Activated CD4-positive, alpha-beta T cell treated with anti-CD3 and anti-CD28 coated beads for 36 hours (primary cell): ENCODE measurements around the gene ZNF524. TPM values are rescaled to one million over a fixed set of nuclear protein-coding genes. Genes with fewer than 3 reads are reported as not detected.
A peak's percentile ranks its signal among the peaks of the same experiment; 100 is the strongest.

Experiments
- ATAC-seq: fragments of 200-7000 bp; cut with Tn5 transposase; one replicate; pipeline ENCODE4 v1.10.0; 2021; ENCODE audit warnings: mild to moderate bottlenecking, moderate library complexity
- CTCF ChIA-PET: fragments of 350-600 bp; sonication (Branson Sonifier 250); formaldehyde crosslinking; loops from one replicate; lab custom pipeline; 2021; ENCODE audit warnings: antibody characterized with exemption; lab: Charles Lee
- POLR2A ChIA-PET: fragments of 350-600 bp; sonication (Branson Sonifier 250); formaldehyde crosslinking; loops from one replicate; lab custom pipeline; 2021; ENCODE audit warnings: antibody characterized with exemption, inconsistent platforms; lab: Charles Lee
- DNase-seq: peaks from one replicate; pipeline ENCODE4 v3.0.0-alpha.2; 2020
- H3K27ac Mint-ChIP-seq: one replicate; pipeline ENCODE4 v1.8.0; 2021; ENCODE audit warnings: mixed read lengths
- H3K27me3 Mint-ChIP-seq: one replicate; pipeline ENCODE4 v1.8.0; 2021; ENCODE audit warnings: mixed read lengths
- H3K36me3 Mint-ChIP-seq: one replicate; pipeline ENCODE4 v1.8.0; 2021; ENCODE audit warnings: low read depth, mixed read lengths
- H3K4me1 Mint-ChIP-seq: one replicate; pipeline ENCODE4 v1.8.0; 2021; ENCODE audit warnings: mixed read lengths
- H3K4me3 Mint-ChIP-seq: one replicate; pipeline ENCODE4 v1.8.0; 2021; ENCODE audit warnings: mild to moderate bottlenecking, moderate library complexity, mixed read lengths
- H3K9me3 Mint-ChIP-seq: one replicate; pipeline ENCODE4 v1.8.0; 2021; ENCODE audit warnings: low read depth, mixed read lengths
- intact Hi-C, 2 experiments: fragments of 100-400 bp; cut with DNase I in 1 of 2; cut with micrococcal nuclease in 1 of 2; formaldehyde crosslinking; loops; one replicate each; pipeline versions ENCODE4 v1.14.2 to v1.15.1; 2022 to 2024; cut with DNase I, micrococcal nuclease
- total RNA-seq, 2 experiments: library from RNA; stranded (reverse); gene quantifications; one replicate each; pipeline ENCODE4 v1.2.3, GENCODE V29; 2021

ZNF524 gene
- total RNA-seq, 2 experiments from 2014 or later = 16.2 to 18.6 TPM

GRCh38 chr19:55621205-55621672, 21.2 kb downstream of the ZNF524 start:
- Mint-ChIP-seq H3K36me3 (peaks cover 26% of the 10 kb centered on the region), H3K9me3 (no peaks in the 10 kb centered on the region), H3K4me3 (no peak overlapping the region), H3K4me1 (peaks cover 45% of the 10 kb centered on the region), H3K27me3 (no peaks in the 10 kb centered on the region), H3K27ac (no peak overlapping the region)
- DNase-seq (no peak), ATAC-seq (no peak)
- POLR2A ChIA-PET = interaction anchor here (1.0 kb wide), 1 partner anchor 15 kb away, joined by 4 read pairs; no protein-coding TSS in a partner anchor
- CTCF ChIA-PET = interaction anchor here (0.8 to 2.4 kb wide), 3 partner anchors 15 to 501 kb away, joined by 3 to 18 read pairs (median 3); partner anchors contain the start of gene ZNF865
- intact Hi-C loops = loop anchor here in 1 of 2 experiments (2.0 kb wide), 1 partner anchor 14 kb away; no protein-coding TSS in a partner anchor

GRCh38 chr19:55621673-55622231, 21.7 kb downstream of the ZNF524 start:
- POLR2A ChIA-PET = no interaction called here
- CTCF ChIA-PET = interaction anchor here (1.5 to 2.4 kb wide), 2 partner anchors 10 to 15 kb away, joined by 4 to 18 read pairs; partner anchors contain the start of gene ZNF865

GRCh38 chr19:55622242-55622969, 22.3 kb downstream of the ZNF524 start:
- ChIA-PET CTCF (interaction anchor here (0.6 to 1.7 kb wide), 5 partner anchors 9 to 479 kb away, joined by 3 to 6 read pairs (median 5); no protein-coding TSS in a partner anchor), POLR2A (no interaction called here)
- intact Hi-C loops = no loop called here
- Mint-ChIP-seq H3K9me3 (no peaks in the 10 kb centered on the region), H3K4me3 (no peak overlapping the region), H3K4me1 (peaks cover 56% of the 10 kb centered on the region), H3K36me3 (peaks cover 17% of the 10 kb centered on the region), H3K27ac (no peak overlapping the region), H3K27me3 (no peaks in the 10 kb centered on the region)
- no peak for ATAC-seq
- no peak for DNase-seq

More at GRCh38 chr19:55621673-55622231, 21.7 kb downstream of the ZNF524 start:
- intact Hi-C loops = loop anchor here in 1 of 2 experiments (2.0 kb wide), 1 partner anchor 15 kb away; no protein-coding TSS in a partner anchor
- Mint-ChIP-seq H3K27ac (no peak overlapping the region), H3K36me3 (peaks cover 22% of the 10 kb centered on the region), H3K4me3 (no peak overlapping the region), H3K9me3 (no peaks in the 10 kb centered on the region), H3K4me1 (peaks cover 50% of the 10 kb centered on the region), H3K27me3 (no peaks in the 10 kb centered on the region)
- DNase-seq (no peak), ATAC-seq (no peak)

- no peak for ATAC-seq
- Mint-ChIP-seq H3K36me3 (peaks cover 14% of the 10 kb centered on the region), H3K27ac (no peak overlapping the region), H3K4me1 (peaks cover 56% of the 10 kb centered on the region), H3K27me3 (no peaks in the 10 kb centered on the region), H3K4me3 (no peak overlapping the region), H3K9me3 (no peaks in the 10 kb centered on the region)
- ChIA-PET CTCF (interaction anchor here (0.8 to 1.7 kb wide), 4 partner anchors 8 to 119 kb away, joined by 3 to 6 read pairs (median 4); no protein-coding TSS in a partner anchor), POLR2A (no interaction called here)
- no peak for DNase-seq
- intact Hi-C loops = no loop called here
These were observed 23.0 kb downstream of the ZNF524 start for GRCh38 chr19:55623130-55623529.

- Mint-ChIP-seq H3K9me3 (no peaks in the 10 kb centered on the region), H3K4me1 (peaks cover 56% of the 10 kb centered on the region), H3K4me3 (peak overlapping the region; percentile 79), H3K36me3 (peaks cover 13% of the 10 kb centered on the region), H3K27ac (no peak overlapping the region), H3K27me3 (no peaks in the 10 kb centered on the region)
- ChIA-PET CTCF (interaction anchor here (1.4 to 1.7 kb wide), 4 partner anchors 8 to 119 kb away, joined by 4 to 7 read pairs (median 6); no protein-coding TSS in a partner anchor), POLR2A (interaction anchor here (1.2 kb wide), 1 partner anchor 16 kb away, joined by 4 read pairs; no protein-coding TSS in a partner anchor)
- DNase-seq (no peak), ATAC-seq (no peak)
- intact Hi-C loops = no loop called here
These were observed 23.5 kb downstream of the ZNF524 start for GRCh38 chr19:55623561-55623960.

GRCh38 chr19:55624109-55625003, 24.3 kb downstream of the ZNF524 start, which contains the start of gene ZNF784:
Gene ZNF784, minus strand, starts transcription at chr19:55624566. Its CDS starts 5 bp downstream, at chr19:55624561.
- DNase-seq = peak; percentile 97
- POLR2A ChIA-PET = interaction anchor here (0.6 to 1.4 kb wide), 9 partner anchors 9 to 365 kb away, joined by 3 to 8 read pairs (median 4); partner anchors contain the start of genes FIZ1 and U2AF2
- peak within 1 kb of the TSS; percentile 79 for H3K4me3 Mint-ChIP-seq
- intact Hi-C loops = loop anchor here (1.0 kb wide), 12 partner anchors 19 to 1161 kb away; partner anchors contain the start of genes FIZ1 (in 2 of the 2), DNAAF3 (in 1 of the 2), HSPBP1 (in 1 of the 2) and ISOC2 (in 1 of the 2)
- peaks cover 10% of the 10 kb centered on the region for H3K36me3 Mint-ChIP-seq
- peak; percentile 70 for ATAC-seq
- H3K27ac Mint-ChIP-seq = peak within 1 kb of the TSS; percentile 85
- H3K27me3 Mint-ChIP-seq = no peaks in the 10 kb centered on the region
- H3K9me3 Mint-ChIP-seq = no peaks in the 10 kb centered on the region
- peaks cover 53% of the 10 kb centered on the region for H3K4me1 Mint-ChIP-seq
- CTCF ChIA-PET = interaction anchor here (0.5 to 2.9 kb wide), 12 partner anchors 9 to 631 kb away, joined by 3 to 20 read pairs (median 6); partner anchors contain the start of gene ZNF865

- H3K9me3 Mint-ChIP-seq = no peaks in the 10 kb centered on the region
- H3K27ac Mint-ChIP-seq = peak overlapping the region; percentile 85
- H3K27me3 Mint-ChIP-seq = no peaks in the 10 kb centered on the region
- intact Hi-C loops = no loop called here
- ChIA-PET POLR2A (interaction anchor here (0.6 to 1.4 kb wide), 10 partner anchors 8 to 366 kb away, joined by 3 to 8 read pairs (median 4); partner anchors contain the start of genes FIZ1 and U2AF2), CTCF (interaction anchor here (0.7 to 2.9 kb wide), 11 partner anchors 9 to 371 kb away, joined by 3 to 20 read pairs (median 6); partner anchors contain the start of gene ZNF865)
- no peak for DNase-seq
- peak overlapping the region; percentile 79 for H3K4me3 Mint-ChIP-seq
- no peak for ATAC-seq
- H3K36me3 Mint-ChIP-seq = peaks cover 7% of the 10 kb centered on the region
- H3K4me1 Mint-ChIP-seq = peaks cover 49% of the 10 kb centered on the region
These were observed 24.9 kb downstream of the ZNF524 start for GRCh38 chr19:55625004-55625326.

- peak; percentile 70 for DNase-seq
- no peaks in the 10 kb centered on the region for H3K27me3 Mint-ChIP-seq
- no peak overlapping the region for H3K27ac Mint-ChIP-seq
- ChIA-PET POLR2A (interaction anchor here (0.7 to 1.0 kb wide), 3 partner anchors 11 to 1737 kb away, joined by 3 read pairs; no protein-coding TSS in a partner anchor), CTCF (interaction anchor here (0.5 to 2.9 kb wide), 13 partner anchors 10 to 484 kb away, joined by 3 to 20 read pairs (median 3); partner anchors contain the start of gene ZNF865)
- intact Hi-C loops = loop anchor here in 1 of 2 experiments (1.0 kb wide), 1 partner anchor 110 kb away; no protein-coding TSS in a partner anchor
- H3K4me3 Mint-ChIP-seq = peak overlapping the region; percentile 6
- ATAC-seq = peak; percentile 56
- peaks cover 35% of the 10 kb centered on the region for H3K4me1 Mint-ChIP-seq
- H3K9me3 Mint-ChIP-seq = no peaks in the 10 kb centered on the region
- peaks cover 1% of the 10 kb centered on the region for H3K36me3 Mint-ChIP-seq
These were observed 26.3 kb downstream of the ZNF524 start for GRCh38 chr19:55626350-55626749.

GRCh38 chr19:55632463-55632834, 32.4 kb downstream of the ZNF524 start:
- Mint-ChIP-seq H3K27me3 (no peaks in the 10 kb centered on the region), H3K9me3 (no peaks in the 10 kb centered on the region), H3K4me1 (peaks cover 37% of the 10 kb centered on the region), H3K27ac (peak overlapping the region; percentile 37), H3K36me3 (peaks cover 15% of the 10 kb centered on the region), H3K4me3 (peak overlapping the region; percentile 30)
- ChIA-PET CTCF (interaction anchor here (0.6 to 4.0 kb wide), 32 partner anchors 8 to 642 kb away, joined by 3 to 33 read pairs (median 8); partner anchors contain the start of genes ISOC2, U2AF2, UBE2S and ZNF581), POLR2A (interaction anchor here (1.0 to 1.4 kb wide), 3 partner anchors 8 to 24 kb away, joined by 3 to 5 read pairs (median 4); partner anchors contain the start of gene ZNF784)
- peak; percentile 43 for ATAC-seq
- DNase-seq = peak; percentile 93
- intact Hi-C loops = loop anchor here (1.0 to 5.0 kb wide), 3 partner anchors 21 to 435 kb away; no protein-coding TSS in a partner anchor
